Caco-2 (cell line): ENCODE measurements around the gene KPNA6. TPM values are rescaled to one million over a fixed set of nuclear protein-coding genes. Genes with fewer than 3 reads are reported as not detected.
A peak's percentile ranks its signal among the peaks of the same experiment; 100 is the strongest.

Source experiments
- BruUV-seq: library from RNA; stranded (reverse); fragments of 400-500 nt; replicated peaks from 2 replicates; lab custom pipeline; 2021; lab: Mats Ljungman, UMichigan
- CTCF ChIA-PET: fragments of 300-600 bp; sonication (Branson Sonifier 250); formaldehyde crosslinking; loops from one replicate; lab custom pipeline; 2022; ENCODE audit warnings: antibody characterized with exemption; lab: Charles Lee
- POLR2A ChIA-PET: fragments of 300-600 bp; sonication (Branson Sonifier 250); formaldehyde crosslinking; loops from one replicate; lab custom pipeline; 2022; ENCODE audit warnings: antibody characterized with exemption; lab: Charles Lee
- DNase-seq, 2 experiments: peaks; one replicate each; pipeline versions ENCODE4 v3.0.0 to v3.0.0-alpha.2; 2020 to 2022
- H3K27me3 ChIP-seq: replicated peaks from 2 replicates; pipeline ENCODE4 v1.6.0; 2011; ENCODE audit warnings: low read length; ENCODE audit not compliant: control insufficient read depth, insufficient read depth
- H3K36me3 ChIP-seq: 2 replicates; pipeline ENCODE4 v1.5.1; 2011; ENCODE audit warnings: low read length; ENCODE audit not compliant: control insufficient read depth, insufficient read depth
- H3K4me1 ChIP-seq: fragments of 250-450 bp; sonication (Bioruptor Pico); 2 replicates; pipeline ENCODE4 v1.5.1; 2020; ENCODE audit warnings: mild to moderate bottlenecking
- H3K4me3 ChIP-seq: 2 replicates; pipeline ENCODE4 v1.5.1; 2011; ENCODE audit warnings: low read depth, mild to moderate bottlenecking, control low read depth, low read length
- H3K9me3 ChIP-seq: fragments of 250-450 bp; sonication (Bioruptor Pico); 2 replicates; pipeline ENCODE4 v1.5.1; 2020; ENCODE audit warnings: mild to moderate bottlenecking, moderate library complexity
- H3K27ac Mint-ChIP-seq: one replicate; pipeline ENCODE4 v1.8.0; 2022; ENCODE audit warnings: mixed read lengths; ENCODE audit not compliant: unreplicated experiment
- H3K27me3 Mint-ChIP-seq: one replicate; pipeline ENCODE4 v1.8.0; 2022; ENCODE audit warnings: mixed read lengths; ENCODE audit not compliant: insufficient read depth, unreplicated experiment
- H3K36me3 Mint-ChIP-seq: one replicate; pipeline ENCODE4 v1.8.0; 2022; ENCODE audit warnings: mild to moderate bottlenecking, mixed read lengths; ENCODE audit not compliant: insufficient read depth, unreplicated experiment
- H3K4me1 Mint-ChIP-seq: one replicate; pipeline ENCODE4 v1.8.0; 2022; ENCODE audit warnings: low read depth, mixed read lengths; ENCODE audit not compliant: unreplicated experiment
- H3K4me3 Mint-ChIP-seq: one replicate; pipeline ENCODE4 v1.8.0; 2022; ENCODE audit warnings: mild to moderate bottlenecking, moderate library complexity, mixed read lengths; ENCODE audit not compliant: unreplicated experiment
- H3K9me3 Mint-ChIP-seq: one replicate; pipeline ENCODE4 v1.8.0; 2022; ENCODE audit warnings: mixed read lengths; ENCODE audit not compliant: unreplicated experiment
- intact Hi-C: fragments of 100-400 bp; cut with micrococcal nuclease; formaldehyde crosslinking; loops from one replicate; pipeline ENCODE4 v1.10.0; 2022; ENCODE audit not compliant: unreplicated experiment
- total RNA-seq: library from RNA; stranded (reverse); gene quantifications from 2 replicates; pipeline ENCODE4 v1.2.3, GENCODE V29; 2022
- TF ChIP-seq, protein P1 (sequence below), 2 experiments: fragments of 200-600 bp in 1 of 2; IDR thresholded peaks; 1 replicate in 1 of 2; 2 replicates in 1 of 2; pipeline versions ENCODE4 v1.5.1 to v1.8.0; 2011 to 2022; ENCODE audit warnings: antibody characterized with exemption in 1 of 2, control low read depth in 1 of 2, inconsistent platforms in 1 of 2, low read depth in 1 of 2, low read length in 1 of 2, mild to moderate bottlenecking in 1 of 2, moderate library complexity in 1 of 2; ENCODE audit not compliant: insufficient read depth in 1 of 2, severe bottlenecking in 1 of 2, unreplicated experiment in 1 of 2

KPNA6 gene
- total RNA-seq, 1 experiment from 2014 or later: 52.8 TPM

DNA sequence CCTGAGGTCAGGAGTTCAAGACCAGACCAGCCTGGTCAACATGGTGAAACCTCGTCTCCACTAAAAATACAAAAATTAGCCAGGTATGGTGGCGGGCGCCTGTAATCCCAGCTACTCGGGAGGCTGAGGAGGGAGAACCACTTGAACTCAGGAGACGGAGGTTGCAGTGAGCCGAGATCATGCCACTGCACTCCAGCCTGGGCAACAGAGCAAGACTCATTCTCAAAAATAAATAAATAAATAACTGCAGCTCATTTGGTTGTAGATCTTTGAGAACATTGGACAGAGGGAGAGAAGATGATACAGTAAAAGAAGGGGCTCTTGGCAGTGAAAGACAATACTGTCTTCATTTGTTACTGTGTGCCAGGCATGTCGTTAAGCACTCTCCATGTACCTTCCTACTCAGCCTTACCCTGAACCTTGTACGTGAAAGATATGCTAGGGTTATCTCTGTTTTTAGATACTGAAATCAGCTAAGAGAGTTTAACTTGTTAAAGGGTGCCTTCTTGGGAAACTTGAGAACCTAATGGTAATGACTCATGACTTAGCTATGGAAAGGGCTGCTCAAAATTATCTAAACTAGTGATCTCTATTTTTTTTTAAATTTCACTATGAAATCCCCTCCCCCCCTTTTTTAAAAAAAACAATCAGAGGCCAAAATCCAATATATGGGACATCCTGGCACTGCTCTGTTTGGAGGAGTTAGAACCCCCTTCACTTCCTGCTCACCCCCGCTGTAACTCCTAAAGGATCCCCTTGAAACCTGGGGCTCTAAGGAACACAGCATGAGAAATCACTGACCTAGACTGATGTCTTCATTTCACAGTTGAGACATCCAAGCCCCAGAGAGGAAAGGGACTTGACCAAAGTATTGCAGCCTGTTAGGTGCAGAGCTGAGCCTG is 6.8 kb upstream of the KPNA6 start:
- intact Hi-C loops: no loop called here
- Histone ChIP-seq H3K4me3 (no peak overlapping the region), H3K4me1 (peaks cover 28% of the 10 kb centered on the region), H3K9me3 (no peaks in the 10 kb centered on the region), H3K27me3 (no peaks in the 10 kb centered on the region), H3K36me3 (no peaks in the 10 kb centered on the region)
- peaks cover 10% of the 10 kb centered on the region for H3K4me1 Mint-ChIP-seq
- CTCF ChIA-PET: interaction anchor here (0.7 kb wide), 1 partner anchor 21 kb away, joined by 6 read pairs; no protein-coding TSS in a partner anchor
- no peak overlapping the region for H3K4me3 Mint-ChIP-seq
- H3K27me3 Mint-ChIP-seq: no peaks in the 10 kb centered on the region
- peaks cover 17% of the 10 kb centered on the region for H3K36me3 Mint-ChIP-seq
- POLR2A ChIA-PET: interaction anchor here (0.6 kb wide), 1 partner anchor 235 kb away, joined by 3 read pairs; the partner anchor contains the start of gene MARCKSL1
- TF ChIP-seq, protein P1, sequence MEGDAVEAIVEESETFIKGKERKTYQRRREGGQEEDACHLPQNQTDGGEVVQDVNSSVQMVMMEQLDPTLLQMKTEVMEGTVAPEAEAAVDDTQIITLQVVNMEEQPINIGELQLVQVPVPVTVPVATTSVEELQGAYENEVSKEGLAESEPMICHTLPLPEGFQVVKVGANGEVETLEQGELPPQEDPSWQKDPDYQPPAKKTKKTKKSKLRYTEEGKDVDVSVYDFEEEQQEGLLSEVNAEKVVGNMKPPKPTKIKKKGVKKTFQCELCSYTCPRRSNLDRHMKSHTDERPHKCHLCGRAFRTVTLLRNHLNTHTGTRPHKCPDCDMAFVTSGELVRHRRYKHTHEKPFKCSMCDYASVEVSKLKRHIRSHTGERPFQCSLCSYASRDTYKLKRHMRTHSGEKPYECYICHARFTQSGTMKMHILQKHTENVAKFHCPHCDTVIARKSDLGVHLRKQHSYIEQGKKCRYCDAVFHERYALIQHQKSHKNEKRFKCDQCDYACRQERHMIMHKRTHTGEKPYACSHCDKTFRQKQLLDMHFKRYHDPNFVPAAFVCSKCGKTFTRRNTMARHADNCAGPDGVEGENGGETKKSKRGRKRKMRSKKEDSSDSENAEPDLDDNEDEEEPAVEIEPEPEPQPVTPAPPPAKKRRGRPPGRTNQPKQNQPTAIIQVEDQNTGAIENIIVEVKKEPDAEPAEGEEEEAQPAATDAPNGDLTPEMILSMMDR (IDR thresholded peaks at IDR 0.05; ENCODE audit: insufficient read depth in 1 of 2, low read depth in 1 of 2, low read length in 1 of 2, severe bottlenecking in 1 of 2, unreplicated experiment in 1 of 2): no peak
- DNase-seq: peak in 1 of 2 experiments; percentile 2
- no peaks in the 10 kb centered on the region for H3K9me3 Mint-ChIP-seq
- H3K27ac Mint-ChIP-seq: peak overlapping the region; percentile 46
- BruUV-seq: no TSS peak

DNA sequence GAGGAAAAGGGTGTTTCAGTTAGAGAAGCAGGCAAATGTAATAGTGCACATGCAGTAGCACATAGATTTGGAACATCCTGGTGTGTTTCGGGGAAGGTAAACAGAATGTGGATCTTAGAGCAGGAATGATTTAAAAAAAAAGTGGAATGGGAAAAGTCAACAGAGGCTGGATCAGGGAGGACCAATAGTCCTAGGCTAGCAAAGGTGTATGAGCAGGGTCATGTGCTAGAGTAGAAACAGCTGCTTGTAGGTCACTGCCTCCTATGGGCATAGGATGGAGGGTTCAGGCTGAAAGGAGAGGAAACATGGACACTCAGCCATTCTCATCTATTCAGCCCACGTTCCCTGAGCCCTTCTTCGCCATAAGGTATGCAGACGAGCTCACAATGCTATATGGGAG is 3.7 kb upstream of the KPNA6 start:
- H3K36me3 ChIP-seq: no peaks in the 10 kb centered on the region
- peaks cover 10% of the 10 kb centered on the region for H3K4me1 Mint-ChIP-seq
- peak; percentile 22 to 41 for DNase-seq
- no peaks in the 10 kb centered on the region for H3K9me3 ChIP-seq
- H3K27ac Mint-ChIP-seq: no peak overlapping the region
- CTCF ChIA-PET: interaction anchor here (0.7 kb wide), 1 partner anchor 28 kb away, joined by 4 read pairs; no protein-coding TSS in a partner anchor
- TF ChIP-seq, protein P1 (IDR thresholded peaks at IDR 0.05; ENCODE audit: insufficient read depth in 1 of 2, low read depth in 1 of 2, low read length in 1 of 2, severe bottlenecking in 1 of 2, unreplicated experiment in 1 of 2): peak in 1 of 2 experiments; percentile 34
- no peaks in the 10 kb centered on the region for H3K9me3 Mint-ChIP-seq
- intact Hi-C loops: no loop called here
- H3K27me3 ChIP-seq: no peaks in the 10 kb centered on the region
- H3K36me3 Mint-ChIP-seq: peaks cover 5% of the 10 kb centered on the region
- no TSS peak for BruUV-seq
- H3K4me1 ChIP-seq: peaks cover 28% of the 10 kb centered on the region
- no peak overlapping the region for H3K4me3 ChIP-seq
- POLR2A ChIA-PET: interaction anchor here (0.7 kb wide), 1 partner anchor 459 kb away, joined by 3 read pairs; no protein-coding TSS in a partner anchor
- H3K27me3 Mint-ChIP-seq: no peaks in the 10 kb centered on the region
- no peak overlapping the region for H3K4me3 Mint-ChIP-seq

DNA sequence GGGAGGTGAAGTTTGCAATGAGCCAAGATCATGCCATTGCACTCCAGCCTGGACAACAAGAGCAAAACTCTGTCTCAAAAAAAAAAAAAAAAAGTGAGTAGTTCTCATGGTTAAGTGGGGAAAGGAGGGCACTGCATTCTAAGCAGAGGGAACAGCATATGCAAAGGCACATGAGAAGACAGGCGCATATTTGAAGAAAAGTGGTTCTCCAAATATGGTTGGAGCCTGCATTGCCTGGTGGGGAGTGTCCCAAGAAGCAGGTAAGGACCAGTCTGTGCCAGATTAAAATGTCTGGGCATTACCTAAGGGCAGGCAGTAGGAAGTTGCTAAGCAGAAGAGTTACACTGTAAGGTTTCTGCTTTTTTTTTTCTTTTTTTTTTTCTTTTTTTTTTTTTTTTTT is 2.5 kb upstream of the KPNA6 start:
- H3K9me3 ChIP-seq: no peaks in the 10 kb centered on the region
- POLR2A ChIA-PET: no interaction called here
- H3K9me3 Mint-ChIP-seq: no peaks in the 10 kb centered on the region

More for the DNA sequence above, 2.5 kb upstream of the KPNA6 start:
- Histone ChIP-seq H3K4me1 (peaks cover 26% of the 10 kb centered on the region), H3K27me3 (no peaks in the 10 kb centered on the region), H3K36me3 (no peaks in the 10 kb centered on the region), H3K4me3 (no peak overlapping the region)
- H3K36me3 Mint-ChIP-seq: peaks cover 5% of the 10 kb centered on the region
- TF ChIP-seq, protein P1 (IDR thresholded peaks at IDR 0.05; ENCODE audit: insufficient read depth in 1 of 2, low read depth in 1 of 2, low read length in 1 of 2, severe bottlenecking in 1 of 2, unreplicated experiment in 1 of 2): no peak
- no peak overlapping the region for H3K27ac Mint-ChIP-seq
- no TSS peak for BruUV-seq
- H3K4me1 Mint-ChIP-seq: peaks cover 10% of the 10 kb centered on the region
- no peaks in the 10 kb centered on the region for H3K27me3 Mint-ChIP-seq
- CTCF ChIA-PET: no interaction called here
- DNase-seq: no peak
- intact Hi-C loops: no loop called here
- H3K4me3 Mint-ChIP-seq: no peak overlapping the region
